ENCODE results near the gene PHLDB3.
A peak's percentile ranks its signal among the peaks of the same experiment; 100 is the strongest.
"Not testable (repeated sequence)": the region's sequence is repeated elsewhere in the genome, so short reads cannot be mapped to it uniquely, and the experiment has no call there.

The PHLDB3 gene

GRCh38 chr19:43526884-43527859 is 22.6 kb upstream of the PHLDB3 start, which contains the start of gene ETHE1:
ETHE1 (minus strand) TSS chr19:43527201; CDS start chr19:43527177, 24 bp downstream.
- peak; percentile 61 for DNase-seq (ENCODE audit: low read depth)

- no peak for DNase-seq (ENCODE audit: low read depth)
Measured at GRCh38 chr19:43525836-43526771, 21.6 kb upstream of the PHLDB3 start.

GRCh38 chr19:43524922-43525835 is 20.6 kb upstream of the PHLDB3 start:
- DNase-seq (ENCODE audit: low read depth): no peak

- not testable (repeated sequence) for DNase-seq (ENCODE audit: low read depth)
Measured at GRCh38 chr19:43523696-43524095, 19.1 kb upstream of the PHLDB3 start.

GRCh38 chr19:43522929-43523328 is 18.4 kb upstream of the PHLDB3 start:
- DNase-seq (ENCODE audit: low read depth): no peak

GRCh38 chr19:43519436-43520088 is 15.0 kb upstream of the PHLDB3 start:
- DNase-seq (ENCODE audit: low read depth): peak; percentile 60

- no peak for DNase-seq (ENCODE audit: low read depth)
Measured at GRCh38 chr19:43518051-43518450, 13.5 kb upstream of the PHLDB3 start.

GRCh38 chr19:43512399-43512798 is 7.9 kb upstream of the PHLDB3 start:
- not testable (repeated sequence) for DNase-seq (ENCODE audit: low read depth)

GRCh38 chr19:43511324-43511723 is 6.8 kb upstream of the PHLDB3 start:
- DNase-seq (ENCODE audit: low read depth): no peak

- no peak for DNase-seq (ENCODE audit: low read depth)
Measured at GRCh38 chr19:43510713-43511112, 6.2 kb upstream of the PHLDB3 start.

GRCh38 chr19:43507880-43508279 is 3.3 kb upstream of the PHLDB3 start:
- no peak for DNase-seq (ENCODE audit: low read depth)

- no peak for DNase-seq (ENCODE audit: low read depth)
Measured at GRCh38 chr19:43506629-43507028, 2.1 kb upstream of the PHLDB3 start.

GRCh38 chr19:43505941-43506340 is 1.4 kb upstream of the PHLDB3 start:
- DNase-seq (ENCODE audit: low read depth): no peak

GRCh38 chr19:43505186-43505456 is 575 bp upstream of the PHLDB3 start:
- DNase-seq (ENCODE audit: low read depth): no peak

- peak; percentile 97 for DNase-seq (ENCODE audit: low read depth)
Measured at GRCh38 chr19:43503501-43504425, 783 bp downstream of the PHLDB3 start.

GRCh38 chr19:43502419-43502976 is 2.0 kb downstream of the PHLDB3 start:
- DNase-seq (ENCODE audit: low read depth): no peak

GRCh38 chr19:43501661-43502418 is 2.7 kb downstream of the PHLDB3 start:
- no peak for DNase-seq (ENCODE audit: low read depth)

GRCh38 chr19:43499042-43499441 is 5.5 kb downstream of the PHLDB3 start:
- DNase-seq (ENCODE audit: low read depth): no peak

Measured in T-helper 22 cell (primary cell).